ENCODE measurements around the gene CDK18. TPM values are rescaled to one million over a fixed set of nuclear protein-coding genes. Genes with fewer than 3 reads are reported as not detected.

CDK18 gene
- total RNA-seq, 2 donors from 2014 or later, result 27.9 to 46.0 TPM

GRCh38 chr1:205526431-205526830, 22.0 kb downstream of the CDK18 start:
- Histone ChIP-seq H3K9me3 (no peaks in the 10 kb centered on the region), H3K4me3 (no peak overlapping the region), H3K27ac (no peak overlapping the region), H3K4me1 (peaks cover 4% of the 10 kb centered on the region), H3K27me3 (no peaks in the 10 kb centered on the region), H3K36me3 (no peaks in the 10 kb centered on the region), H3K9ac (ENCODE audit: low read depth in 2 of 2, low read length in 2 of 2) (no peak overlapping the region)
- DNase-seq, result no peak
- intact Hi-C loops (cut with DNase I), result loop anchor here (5.0 to 10.0 kb wide), 3 partner anchors 66 to 132 kb away; partner anchors contain the start of gene ELK4
- TF ChIP-seq, protein P1, sequence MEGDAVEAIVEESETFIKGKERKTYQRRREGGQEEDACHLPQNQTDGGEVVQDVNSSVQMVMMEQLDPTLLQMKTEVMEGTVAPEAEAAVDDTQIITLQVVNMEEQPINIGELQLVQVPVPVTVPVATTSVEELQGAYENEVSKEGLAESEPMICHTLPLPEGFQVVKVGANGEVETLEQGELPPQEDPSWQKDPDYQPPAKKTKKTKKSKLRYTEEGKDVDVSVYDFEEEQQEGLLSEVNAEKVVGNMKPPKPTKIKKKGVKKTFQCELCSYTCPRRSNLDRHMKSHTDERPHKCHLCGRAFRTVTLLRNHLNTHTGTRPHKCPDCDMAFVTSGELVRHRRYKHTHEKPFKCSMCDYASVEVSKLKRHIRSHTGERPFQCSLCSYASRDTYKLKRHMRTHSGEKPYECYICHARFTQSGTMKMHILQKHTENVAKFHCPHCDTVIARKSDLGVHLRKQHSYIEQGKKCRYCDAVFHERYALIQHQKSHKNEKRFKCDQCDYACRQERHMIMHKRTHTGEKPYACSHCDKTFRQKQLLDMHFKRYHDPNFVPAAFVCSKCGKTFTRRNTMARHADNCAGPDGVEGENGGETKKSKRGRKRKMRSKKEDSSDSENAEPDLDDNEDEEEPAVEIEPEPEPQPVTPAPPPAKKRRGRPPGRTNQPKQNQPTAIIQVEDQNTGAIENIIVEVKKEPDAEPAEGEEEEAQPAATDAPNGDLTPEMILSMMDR (IDR thresholded peaks at IDR 0.05), result no peak

- DNase-seq, result no peak
- TF ChIP-seq, protein P1 (IDR thresholded peaks at IDR 0.05), result no peak
- Histone ChIP-seq H3K36me3 (no peaks in the 10 kb centered on the region), H3K27me3 (no peaks in the 10 kb centered on the region), H3K9ac (ENCODE audit: low read depth in 2 of 2, low read length in 2 of 2) (no peak overlapping the region), H3K9me3 (no peaks in the 10 kb centered on the region), H3K27ac (no peak overlapping the region), H3K4me3 (no peak overlapping the region), H3K4me1 (peaks cover 4% of the 10 kb centered on the region)
- intact Hi-C loops (cut with DNase I), result loop anchor here (2.0 to 10.0 kb wide), 4 partner anchors 64 to 133 kb away; partner anchors contain the start of gene ELK4
These were observed 23.5 kb downstream of the CDK18 start for GRCh38 chr1:205527931-205528330.

DNA sequence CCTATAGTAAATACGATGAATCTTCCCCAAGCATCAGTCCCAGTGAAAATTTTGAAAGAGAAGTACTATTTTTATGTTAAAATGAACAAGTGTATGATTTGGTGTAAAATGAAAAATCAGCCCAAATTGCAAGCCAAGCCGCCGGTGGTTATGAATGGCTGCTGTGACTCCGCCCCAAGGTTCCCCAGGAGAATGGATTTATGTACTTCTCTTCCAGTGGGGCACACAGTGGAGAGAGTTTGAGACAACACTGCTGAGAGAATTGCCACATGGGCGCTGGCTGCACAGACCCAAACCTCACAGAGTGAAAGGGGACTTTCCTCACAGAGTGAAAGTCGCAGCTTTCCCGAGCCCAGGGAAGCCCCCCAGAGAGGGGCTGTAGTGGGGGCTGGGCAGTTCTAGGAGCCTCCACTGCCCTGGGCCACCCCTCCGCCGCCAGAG, 24.0 kb downstream of the CDK18 start:
- Histone ChIP-seq H3K27ac (no peak overlapping the region), H3K27me3 (no peaks in the 10 kb centered on the region), H3K36me3 (no peaks in the 10 kb centered on the region), H3K4me3 (no peak overlapping the region), H3K9ac (ENCODE audit: low read depth in 2 of 2, low read length in 2 of 2) (no peak overlapping the region), H3K4me1 (peaks cover 4% of the 10 kb centered on the region), H3K9me3 (no peaks in the 10 kb centered on the region)
- TF ChIP-seq, protein P1 (IDR thresholded peaks at IDR 0.05), result no peak
- intact Hi-C loops (cut with DNase I), result loop anchor here (2.0 to 10.0 kb wide), 4 partner anchors 64 to 134 kb away; partner anchors contain the start of gene ELK4
- no peak for DNase-seq

- Histone ChIP-seq H3K27me3 (no peaks in the 10 kb centered on the region), H3K27ac (no peak overlapping the region), H3K9ac (ENCODE audit: low read depth in 2 of 2, low read length in 2 of 2) (peak overlapping the region in 1 of 2 donors; percentile 14)
These were observed 24.7 kb downstream of the CDK18 start for GRCh38 chr1:205528887-205529825.

GRCh38 chr1:205530116-205530515, 25.6 kb downstream of the CDK18 start:
- peaks cover 4% of the 10 kb centered on the region for H3K4me1 ChIP-seq
- H3K9me3 ChIP-seq, result no peaks in the 10 kb centered on the region
- no peak overlapping the region for H3K4me3 ChIP-seq
- DNase-seq, result no peak
- H3K9ac ChIP-seq (ENCODE audit: low read depth in 2 of 2, low read length in 2 of 2), result no peak overlapping the region
- H3K27me3 ChIP-seq, result no peaks in the 10 kb centered on the region
- TF ChIP-seq, protein P1 (IDR thresholded peaks at IDR 0.05), result no peak
- intact Hi-C loops (cut with DNase I), result no loop called here
- no peak overlapping the region for H3K27ac ChIP-seq
- H3K36me3 ChIP-seq, result no peaks in the 10 kb centered on the region

More at GRCh38 chr1:205528887-205529825, 24.7 kb downstream of the CDK18 start:
- H3K36me3 ChIP-seq, result no peaks in the 10 kb centered on the region
- intact Hi-C loops (cut with DNase I), result loop anchor here (2.0 to 10.0 kb wide), 4 partner anchors 63 to 134 kb away; partner anchors contain the start of gene ELK4
- DNase-seq, result peak; percentile 91
- H3K9me3 ChIP-seq, result no peaks in the 10 kb centered on the region
- no peak overlapping the region for H3K4me3 ChIP-seq
- H3K4me1 ChIP-seq, result peaks cover 4% of the 10 kb centered on the region
- TF ChIP-seq, protein P1 (IDR thresholded peaks at IDR 0.05), result peak; percentile 88
